NK-92 (cell line): ENCODE data around the gene ABCA2.

Experiments
- DNase-seq: peaks from one replicate; lab custom pipeline; 2025; ENCODE audit not compliant: unreplicated experiment; lab: John Stamatoyannopoulos, UW

The ABCA2 gene

GRCh38 chr9:136968333-136969127 lies 59.5 kb downstream of the ABCA2 start:
- DNase-seq: no peak

DNA sequence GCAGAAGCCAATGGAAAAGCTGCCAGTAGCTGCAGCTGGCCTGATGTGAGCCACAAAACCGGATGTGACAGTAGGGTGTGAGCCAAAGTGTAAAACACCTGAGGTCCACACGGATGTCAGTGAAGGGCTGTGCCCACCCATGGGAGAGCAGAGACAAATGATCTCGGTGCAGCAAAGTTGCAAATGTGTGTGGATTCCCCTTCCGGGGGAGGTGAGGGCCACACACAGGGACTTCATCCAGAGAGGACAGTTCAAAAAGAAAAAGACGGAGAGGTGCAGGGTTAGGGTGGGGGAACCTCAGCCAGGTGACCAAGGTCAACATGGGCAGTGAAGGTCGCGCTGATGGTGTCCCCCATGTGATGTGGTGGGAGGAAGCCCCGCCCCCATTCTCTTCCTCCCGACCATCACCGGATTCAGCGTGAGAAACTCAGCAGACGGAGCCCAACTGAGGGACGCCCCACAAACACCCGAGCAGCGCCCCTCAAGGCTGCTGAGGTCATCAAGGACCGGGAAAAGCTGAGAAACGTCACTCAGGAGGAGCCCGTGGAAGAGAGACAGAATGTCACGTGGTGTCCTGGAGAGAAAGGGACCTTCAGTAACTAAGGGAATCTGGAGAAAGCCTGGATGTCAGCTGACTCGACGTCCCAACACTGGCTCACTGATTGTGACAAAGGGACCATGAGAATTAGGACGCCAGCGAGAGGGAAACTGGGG lies 62.1 kb downstream of the ABCA2 start:
- DNase-seq: no peak

- DNase-seq: no peak
Measured at GRCh38 chr9:136964833-136965422, 63.1 kb downstream of the ABCA2 start.

DNA sequence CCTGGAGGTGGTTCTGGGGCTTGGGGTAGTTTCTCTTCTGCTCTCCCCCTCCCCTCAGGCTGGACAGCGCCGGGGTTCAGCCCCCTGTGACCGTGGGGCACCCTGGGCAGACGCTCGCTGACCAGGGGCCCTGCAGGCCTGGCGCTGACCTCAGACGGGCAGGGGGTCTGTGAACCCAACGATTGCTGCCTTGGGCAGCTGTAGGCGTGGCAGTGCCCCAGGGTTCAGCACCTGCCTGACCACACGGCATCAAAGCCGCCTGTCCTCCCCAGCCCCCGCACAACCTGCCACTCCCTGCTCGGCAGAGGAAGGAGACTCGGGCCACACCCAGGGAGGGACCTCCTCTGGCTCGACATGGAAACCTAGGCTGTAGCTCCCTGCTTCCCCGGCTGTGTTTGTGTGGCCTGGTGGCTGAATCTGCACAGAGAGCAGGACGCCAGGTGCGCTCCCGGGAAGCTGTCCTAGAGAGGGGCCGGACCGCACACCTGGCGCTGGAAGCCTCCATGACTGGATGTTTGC lies 63.8 kb downstream of the ABCA2 start:
- no peak for DNase-seq

DNA sequence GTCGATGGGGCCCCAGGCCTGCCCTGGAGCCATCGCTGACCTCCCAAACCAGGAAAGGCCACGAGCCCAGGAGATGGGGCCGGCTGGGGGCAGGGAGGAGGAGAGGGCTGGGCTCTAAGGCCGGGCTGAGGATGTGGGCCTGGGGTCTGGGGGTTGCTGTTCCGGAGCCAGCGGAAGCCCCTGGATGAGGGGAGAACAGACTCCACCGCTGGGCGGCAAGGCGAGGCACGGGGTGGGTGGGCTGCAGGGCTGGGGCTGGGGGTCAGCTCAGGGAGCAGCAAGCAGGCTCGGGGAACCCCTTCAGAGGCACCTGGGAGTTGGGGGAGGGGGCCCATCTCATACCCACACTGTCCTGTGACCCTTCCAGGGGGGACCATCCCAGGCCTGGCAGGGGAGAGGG lies 64.3 kb downstream of the ABCA2 start:
- DNase-seq: no peak

GRCh38 chr9:136963341-136963740 lies 64.7 kb downstream of the ABCA2 start:
- DNase-seq: no peak

GRCh38 chr9:136962701-136963248 lies 65.3 kb downstream of the ABCA2 start:
- DNase-seq: no peak

DNA sequence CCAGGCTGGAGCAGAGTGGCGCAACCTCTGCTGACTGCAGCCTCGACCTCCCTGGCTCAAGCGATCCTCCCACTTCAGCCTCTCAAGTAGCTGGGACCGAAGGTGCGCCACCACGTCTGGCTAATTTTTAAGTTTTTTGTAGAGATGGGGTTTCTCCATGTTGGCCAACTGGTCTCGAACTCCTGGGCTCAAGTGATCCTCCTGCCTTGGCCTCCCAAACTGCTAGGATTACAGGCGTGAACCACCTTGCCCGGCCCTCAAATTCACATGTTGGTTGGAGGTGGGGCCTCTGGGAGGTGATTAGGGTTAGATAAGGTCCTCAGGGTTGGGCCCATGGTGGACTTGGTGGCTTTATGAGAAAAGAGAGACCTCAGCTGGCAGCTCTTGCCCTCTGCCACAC lies 65.9 kb downstream of the ABCA2 start:
- DNase-seq: no peak

DNA sequence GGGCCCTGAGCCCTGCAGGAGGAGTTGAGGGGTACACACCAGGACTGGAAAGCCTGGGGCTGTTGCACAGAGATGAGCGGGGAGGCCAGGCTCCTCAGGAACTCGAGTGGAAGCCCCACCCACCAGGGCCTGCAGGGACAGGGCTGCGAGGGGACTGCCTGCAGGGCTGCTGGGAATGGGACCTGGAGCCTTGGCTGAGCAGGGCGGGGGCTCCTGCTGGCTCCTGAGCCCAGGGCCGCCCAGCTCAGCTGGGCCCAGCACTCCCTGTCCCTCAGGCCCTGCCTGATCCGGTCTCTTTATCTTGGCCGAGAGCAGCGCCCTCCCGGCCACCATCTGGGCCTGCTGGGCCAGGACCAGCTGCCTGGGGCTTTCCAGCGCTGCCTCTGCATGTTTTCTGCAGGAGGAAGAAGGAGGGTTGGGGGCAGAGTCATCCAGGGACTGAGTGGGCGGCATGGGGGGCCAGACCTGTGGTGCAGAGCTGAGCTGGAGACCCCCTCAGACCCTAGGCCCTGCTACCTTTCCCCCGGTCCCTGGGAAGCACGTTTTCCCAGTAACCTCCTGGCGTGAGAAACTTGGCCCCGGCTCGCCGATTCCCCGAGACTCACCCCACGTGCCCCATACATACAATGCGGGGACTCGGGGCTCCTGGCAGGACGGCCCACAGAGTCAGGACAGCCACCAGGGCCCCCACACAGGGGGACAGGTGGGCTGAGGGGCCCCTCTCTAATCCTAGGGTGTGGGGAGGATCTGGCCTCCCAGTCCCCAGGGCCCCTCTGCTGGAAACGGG lies 66.6 kb downstream of the ABCA2 start:
- no peak for DNase-seq

- DNase-seq: no peak
Measured at GRCh38 chr9:136960938-136961275, 67.1 kb downstream of the ABCA2 start.

DNA sequence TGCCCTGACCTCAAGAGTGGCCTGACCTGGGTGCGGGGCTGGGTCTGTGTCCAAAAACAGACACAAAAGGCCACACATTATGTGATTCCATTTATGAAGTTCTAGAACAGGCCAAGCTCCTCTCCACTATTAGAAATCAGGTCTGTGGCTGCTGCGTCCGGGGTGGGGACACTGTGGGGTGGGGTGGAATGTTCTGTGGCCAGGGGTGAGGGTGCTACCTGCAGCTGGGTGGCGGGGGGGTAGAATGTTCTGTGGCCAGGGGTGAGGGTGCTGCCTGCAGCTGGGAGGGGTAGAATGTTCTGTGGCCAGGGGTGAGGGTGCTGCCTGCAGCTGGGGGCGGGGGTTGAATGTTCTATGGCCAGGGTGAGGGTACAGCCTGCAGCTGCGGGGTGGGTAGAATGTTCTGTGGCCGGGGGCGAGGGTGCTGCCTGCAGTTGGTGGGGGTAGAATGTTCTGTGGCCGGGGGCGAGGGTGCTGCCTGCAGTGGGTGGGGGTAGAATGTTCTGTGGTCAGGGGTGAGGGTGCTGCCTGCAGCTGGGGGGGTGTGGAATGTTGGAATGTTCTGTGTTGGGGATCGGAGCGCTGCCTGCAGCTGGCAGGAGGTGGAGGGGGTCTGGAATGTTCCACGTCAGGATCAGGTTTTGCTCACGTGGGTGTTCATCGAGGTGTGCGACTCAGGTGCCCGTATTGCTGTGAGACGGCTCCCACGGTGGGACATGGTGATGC lies 67.7 kb downstream of the ABCA2 start:
- DNase-seq: no peak

GRCh38 chr9:136958898-136959850 lies 68.9 kb downstream of the ABCA2 start:
- DNase-seq: no peak

DNA sequence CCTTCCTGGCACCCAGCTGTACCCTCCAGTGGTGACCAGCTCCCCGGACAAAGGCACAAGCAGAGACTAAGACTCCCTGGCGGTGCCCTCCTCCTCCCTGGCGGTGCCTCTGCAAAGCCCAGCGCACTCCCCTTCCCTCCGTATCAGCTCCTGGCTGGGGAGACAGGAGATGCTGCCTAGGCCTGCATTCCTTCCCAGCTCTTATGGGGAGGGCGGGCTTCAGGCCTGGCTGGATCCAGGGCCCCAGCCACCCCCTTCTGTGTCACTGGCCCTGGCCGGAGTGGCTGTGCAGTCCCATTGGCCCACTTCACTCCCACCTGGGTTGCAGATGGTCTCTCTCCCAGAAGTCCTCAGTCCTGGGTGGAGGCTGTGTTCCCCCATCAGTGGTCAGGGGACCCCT lies 69.6 kb downstream of the ABCA2 start:
- no peak for DNase-seq

DNA sequence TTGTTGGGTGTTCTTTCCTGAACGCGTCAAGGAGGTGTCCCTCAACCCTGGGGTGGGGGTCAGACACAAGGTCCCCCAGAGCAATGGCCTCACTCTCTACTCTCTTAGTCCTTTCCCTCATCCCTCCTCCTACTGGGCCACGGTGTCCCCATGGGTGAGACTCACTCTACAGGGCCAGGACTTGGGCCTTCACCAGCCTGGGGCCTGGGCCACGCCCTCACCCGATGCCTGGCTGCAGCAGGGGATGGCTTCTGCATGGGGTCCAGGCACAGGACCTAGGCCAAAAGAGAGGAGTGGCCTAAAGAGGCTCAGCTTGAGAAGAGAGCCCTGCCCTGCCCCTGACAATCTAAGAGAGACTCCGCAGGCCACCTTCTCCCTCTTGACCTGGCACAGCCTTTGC lies 70.1 kb downstream of the ABCA2 start:
- no peak for DNase-seq

- DNase-seq: no peak
Measured at GRCh38 chr9:136957461-136957860, 70.6 kb downstream of the ABCA2 start.
